CD4-positive, alpha-beta T cell treated with Interleukin-1 beta for 1 hour (primary cell): ENCODE results near the gene NADK2.

Experiments used
- DNase-seq, 2 donors: peaks; one replicate each; pipeline ENCODE4 v3.0.0-alpha.2; 2020 to 2022

NADK2 gene

GRCh38 chr5:36161361-36161760, 80.4 kb downstream of the NADK2 start:
- no peak for DNase-seq

GRCh38 chr5:36160617-36161016, 81.1 kb downstream of the NADK2 start:
- DNase-seq, result no peak

GRCh38 chr5:36158144-36158543, 83.6 kb downstream of the NADK2 start:
- DNase-seq, result no peak

- no peak for DNase-seq
Observed at GRCh38 chr5:36156619-36157018, 85.1 kb downstream of the NADK2 start.

GRCh38 chr5:36156121-36156601, 85.6 kb downstream of the NADK2 start:
- no peak for DNase-seq

- no peak for DNase-seq
Observed at GRCh38 chr5:36155291-36155690, 86.4 kb downstream of the NADK2 start.

GRCh38 chr5:36153726-36154125, 88.0 kb downstream of the NADK2 start:
- no peak for DNase-seq

GRCh38 chr5:36153298-36153677, 88.4 kb downstream of the NADK2 start:
- no peak for DNase-seq

- DNase-seq, result no peak
Observed at GRCh38 chr5:36152324-36153297, 89.1 kb downstream of the NADK2 start.

- DNase-seq, result peak; percentile 96 to 97
Observed at GRCh38 chr5:36151434-36152323, 90.0 kb downstream of the NADK2 start, which contains the start of the genes LMBRD2 and SKP2. TSS of gene LMBRD2 (minus strand) at chr5:36151887. CDS start at chr5:36143349, 8,538 bp downstream. TSS of gene SKP2 (plus strand) at chr5:36152111. CDS start at chr5:36152263, 152 bp downstream.

GRCh38 chr5:36150676-36151433, 90.9 kb downstream of the NADK2 start:
- peak in 1 of 2 donors; percentile 25 for DNase-seq

GRCh38 chr5:36147681-36148080, 94.0 kb downstream of the NADK2 start:
- DNase-seq, result no peak

- DNase-seq, result no peak
Observed at GRCh38 chr5:36146390-36146789, 95.3 kb downstream of the NADK2 start.

- DNase-seq, result no peak
Observed at GRCh38 chr5:36145311-36145710, 96.4 kb downstream of the NADK2 start.
